GM18526 (cell line): ENCODE results near the gene FSD1.

ENCODE experiments used
- POLR2A ChIP-seq: IDR thresholded peaks from 3 replicates; pipeline ENCODE4 v1.6.1; 2011; ENCODE audit not compliant: insufficient read length; ENCODE audit errors: extremely low read depth

The FSD1 gene

GRCh38 chr19:4324228-4324627 is 19.8 kb downstream of the FSD1 start:
- no peak for TF ChIP-seq POLR2A

- TF ChIP-seq POLR2A, result no peak
These were observed 21.9 kb downstream of the FSD1 start for GRCh38 chr19:4326215-4326836.

GRCh38 chr19:4326837-4327251 is 22.4 kb downstream of the FSD1 start:
- no peak for TF ChIP-seq POLR2A

DNA sequence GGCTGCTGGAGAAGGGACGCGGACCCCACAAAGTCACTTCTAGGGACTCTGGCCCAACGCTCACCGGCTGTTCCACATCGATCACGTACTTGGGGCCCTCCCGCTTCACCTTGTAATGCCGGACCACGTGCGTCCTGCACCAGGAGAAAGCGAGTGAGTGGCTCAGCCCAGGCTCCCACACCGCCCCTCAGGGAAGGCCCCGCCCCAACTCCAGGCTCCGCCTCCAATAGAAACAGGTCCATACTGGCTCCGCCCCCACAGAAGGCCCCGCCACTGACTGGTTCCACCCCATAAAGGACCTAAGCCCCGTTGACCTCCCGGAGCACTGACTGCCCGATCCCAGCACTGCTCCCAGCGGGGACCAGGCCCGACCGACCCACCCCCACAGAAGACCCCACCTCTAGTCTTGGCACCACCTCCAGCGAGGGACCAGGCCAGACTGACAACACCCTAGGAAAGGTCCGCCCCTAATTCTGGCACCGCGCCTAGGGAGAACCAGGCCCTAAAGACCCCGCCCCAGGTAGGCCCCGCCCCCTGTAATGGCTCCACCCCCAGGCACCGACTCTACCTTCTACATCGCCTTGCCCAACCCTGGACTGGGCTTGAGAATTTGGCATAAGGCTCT is 23.0 kb downstream of the FSD1 start:
- TF ChIP-seq POLR2A, result no peak

- no peak for TF ChIP-seq POLR2A
These were observed 23.5 kb downstream of the FSD1 start for GRCh38 chr19:4327877-4328242.

DNA sequence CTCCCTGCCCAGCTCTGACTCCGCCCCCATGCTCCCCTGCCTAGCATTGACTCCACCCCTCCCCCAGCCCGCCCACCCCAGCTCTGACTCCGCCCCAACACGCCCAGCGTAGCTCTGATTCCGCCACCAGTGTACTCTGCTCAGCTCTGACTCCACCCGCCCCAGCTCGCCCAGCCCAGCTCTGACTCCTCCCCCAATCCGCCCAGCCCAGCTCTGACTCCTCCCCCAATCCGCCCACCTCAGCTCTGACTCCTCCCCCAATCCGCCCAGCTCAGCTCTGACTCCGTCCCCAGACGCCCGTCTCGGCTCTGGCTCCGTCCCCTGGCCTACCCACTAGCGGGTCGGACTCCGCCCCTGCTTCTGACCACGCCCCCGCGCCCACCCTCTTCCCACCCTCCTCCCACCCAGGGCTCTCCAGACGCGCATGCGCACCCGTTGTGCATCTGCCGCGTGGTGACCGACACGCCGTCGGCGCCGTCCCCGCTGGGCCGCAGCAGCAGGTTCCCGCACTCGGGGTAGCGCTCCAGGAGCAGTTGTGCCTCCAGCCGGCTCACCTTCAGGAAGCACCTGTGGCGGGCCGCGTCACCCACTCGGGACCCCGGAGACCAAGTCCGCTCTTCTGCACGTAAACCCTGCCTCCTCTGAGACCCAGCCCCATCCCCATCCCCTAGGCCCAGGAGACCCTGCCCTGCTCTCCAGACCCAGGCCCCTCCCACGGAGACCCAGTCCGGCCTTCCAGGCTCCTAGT is 24.0 kb downstream of the FSD1 start:
- TF ChIP-seq POLR2A, result peak; percentile 82

- no peak for TF ChIP-seq POLR2A
These were observed 25.5 kb downstream of the FSD1 start for GRCh38 chr19:4329858-4330257.

DNA sequence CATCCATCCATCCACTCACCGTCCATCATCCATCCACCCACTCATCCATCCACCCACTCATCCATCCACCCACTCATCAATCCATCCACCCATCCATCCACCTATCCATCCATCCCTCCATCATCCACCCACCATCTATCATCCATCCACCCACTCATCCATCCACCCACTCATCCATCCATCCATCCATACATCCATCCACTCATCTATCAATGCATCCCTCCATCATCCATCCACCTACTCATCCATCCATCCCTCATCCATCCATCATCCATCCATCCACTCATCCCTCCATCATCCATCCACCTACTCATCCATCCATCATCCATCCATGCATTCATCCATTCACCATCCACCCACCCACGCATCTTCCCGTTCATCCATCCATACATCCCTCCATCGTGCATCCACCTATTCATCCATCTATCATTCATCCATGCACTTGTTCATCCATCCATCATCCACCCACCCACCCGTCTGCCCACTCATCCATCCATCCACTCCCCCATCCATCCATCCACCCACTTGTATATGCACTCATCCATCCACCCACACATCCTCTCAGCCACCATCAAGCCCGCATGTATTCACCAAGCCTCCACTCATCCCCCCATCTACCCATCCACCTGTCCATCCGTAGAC is 30.7 kb downstream of the FSD1 start:
- no peak for TF ChIP-seq POLR2A

GRCh38 chr19:4337906-4338440 is 33.6 kb downstream of the FSD1 start:
- no peak for TF ChIP-seq POLR2A

DNA sequence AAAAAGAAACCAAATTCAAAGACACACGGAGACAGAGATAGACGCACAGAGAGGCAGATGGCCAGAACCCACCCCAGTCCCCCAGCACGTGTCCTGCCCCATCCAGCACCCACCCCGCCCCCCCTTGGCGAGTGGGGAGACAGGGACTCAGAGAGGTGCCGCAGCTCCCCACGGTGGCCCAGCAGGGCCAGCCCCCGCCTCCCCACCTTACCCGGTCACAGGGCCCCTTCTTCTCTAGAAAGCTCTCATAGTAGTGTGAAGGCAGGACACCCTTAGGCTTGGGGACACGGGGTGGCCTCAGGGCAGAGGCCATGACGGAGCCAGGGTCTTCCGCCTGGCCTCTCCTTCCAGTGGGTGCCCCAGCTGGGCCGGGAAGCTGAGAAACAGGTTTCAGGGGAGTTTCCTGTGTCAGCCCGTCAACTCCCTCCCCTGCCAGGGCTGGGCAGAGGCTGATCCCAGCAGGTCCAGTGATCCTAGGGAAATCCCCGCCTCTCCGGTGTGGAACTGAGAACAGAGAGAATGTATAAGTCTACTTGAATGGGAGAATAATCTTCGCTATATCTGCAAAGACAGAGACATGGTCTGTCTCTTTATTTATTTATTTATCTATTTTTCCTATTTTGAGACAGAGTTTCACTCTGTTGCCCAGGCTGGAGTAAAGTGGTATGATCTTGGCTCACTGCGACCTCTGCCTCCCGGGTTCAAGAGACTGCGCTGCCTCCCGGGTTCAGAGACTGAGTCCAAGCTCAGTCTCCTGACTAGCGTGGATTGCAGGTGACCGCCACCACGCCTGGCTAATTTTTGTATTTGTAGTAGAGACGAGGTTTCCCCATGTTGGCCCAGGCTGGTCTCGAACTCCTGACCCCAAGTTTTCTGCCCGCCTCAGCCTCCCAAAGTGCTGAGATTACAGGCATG is 34.3 kb downstream of the FSD1 start, which contains the start of gene STAP2:
Gene STAP2, minus strand, starts transcription at position 387 of the 915 bp plus-strand sequence. Its CDS starts 74 bp downstream, at position 313.
- no peak for TF ChIP-seq POLR2A

- TF ChIP-seq POLR2A, result no peak
These were observed 37.9 kb downstream of the FSD1 start for GRCh38 chr19:4342314-4342614.

DNA sequence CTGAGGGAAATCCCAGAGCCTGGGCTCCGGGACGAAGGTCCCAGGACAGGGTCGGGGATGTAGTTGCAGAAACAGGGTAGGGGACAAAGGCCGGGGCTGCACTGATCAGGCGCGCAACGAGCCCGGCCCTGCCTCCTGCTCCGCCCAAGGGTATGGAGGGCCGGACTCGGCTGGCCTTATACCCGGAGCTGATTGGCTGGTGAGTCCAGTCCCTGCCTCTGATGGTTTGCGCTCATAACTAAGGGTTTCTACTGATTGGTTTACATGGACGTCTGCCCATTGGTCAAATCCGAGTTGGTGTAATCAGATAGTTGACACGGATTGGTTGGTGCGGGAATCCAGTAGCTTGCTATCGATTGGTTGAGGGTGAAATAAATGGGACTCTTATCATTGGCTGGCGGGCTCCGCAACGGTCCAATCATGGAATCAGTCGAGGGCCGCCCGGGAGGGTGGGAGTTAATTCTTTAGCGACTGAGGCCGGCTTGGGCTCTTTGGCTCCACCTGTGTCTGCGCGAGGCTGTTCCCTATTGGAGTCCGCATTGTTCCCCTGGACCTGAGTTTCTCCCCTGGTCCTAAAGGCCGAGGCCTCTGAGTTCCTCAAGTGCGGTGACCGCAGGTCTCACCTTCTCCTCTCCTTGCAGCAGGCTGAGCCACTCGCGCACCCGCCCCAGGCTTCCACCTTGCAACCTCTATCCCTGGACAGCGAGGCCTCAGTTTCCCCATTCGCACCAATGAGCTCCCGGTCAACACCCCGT is 38.4 kb downstream of the FSD1 start:
- TF ChIP-seq POLR2A, result peak; percentile 92

DNA sequence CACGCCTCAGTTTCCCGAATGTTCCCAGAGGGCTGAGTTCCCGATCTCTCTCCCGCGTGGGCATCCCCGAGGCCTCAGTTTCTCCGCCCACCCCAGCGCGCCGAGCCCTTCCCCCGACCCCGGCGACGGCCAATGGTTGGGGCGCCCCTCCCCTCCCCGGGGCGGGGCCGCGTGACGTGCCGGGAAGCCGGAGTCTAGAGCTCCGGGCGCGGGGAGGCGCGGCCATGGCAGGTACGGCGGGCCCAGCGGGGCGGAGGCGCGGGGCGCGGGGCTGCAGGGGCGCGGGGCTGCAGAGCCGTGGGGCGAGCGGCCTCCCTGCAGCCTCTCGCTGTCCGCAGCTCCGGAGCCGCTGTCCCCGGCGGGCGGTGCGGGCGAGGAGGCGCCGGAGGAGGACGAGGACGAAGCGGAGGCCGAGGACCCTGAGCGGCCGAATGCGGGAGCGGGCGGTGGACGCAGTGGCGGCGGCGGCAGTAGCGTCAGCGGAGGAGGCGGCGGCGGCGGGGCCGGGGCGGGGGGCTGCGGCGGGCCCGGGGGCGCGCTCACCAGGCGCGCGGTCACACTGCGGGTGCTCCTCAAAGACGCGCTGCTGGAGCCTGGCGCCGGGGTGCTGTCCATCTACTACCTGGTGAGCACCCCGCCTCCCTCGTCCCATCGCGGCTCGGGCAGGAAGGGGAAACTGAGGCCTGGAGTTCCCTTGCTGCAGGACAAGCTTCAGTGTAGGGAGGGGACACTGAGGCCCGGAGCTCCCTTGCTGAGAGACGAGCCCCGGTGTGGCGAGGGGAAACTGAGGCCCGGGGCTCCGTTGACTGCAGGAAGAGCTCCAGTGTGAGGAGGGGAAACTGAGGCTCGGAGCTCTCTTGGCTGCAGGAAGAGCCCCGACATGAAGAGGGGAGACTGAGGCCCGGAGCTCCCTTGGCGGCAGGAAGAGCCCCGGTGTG is 39.2 kb downstream of the FSD1 start, which contains the start of gene MPND:
Gene MPND, plus strand, starts transcription at position 193 of the 938 bp plus-strand sequence. Its CDS starts 32 bp downstream, at position 225.
- TF ChIP-seq POLR2A, result peak; percentile 33
